H1 (cell line): ENCODE results near the gene NDUFS7. TPM values are rescaled to one million over a fixed set of nuclear protein-coding genes. Genes with fewer than 3 reads are reported as not detected.

Source experiments
- CTCF ChIA-PET: fragments of 300-600 bp; sonication (Branson Sonifier 250); formaldehyde crosslinking; loops from one replicate; lab custom pipeline; 2021; ENCODE audit not compliant: partially characterized antibody; lab: Charles Lee
- POLR2A ChIA-PET: fragments of 300-600 bp; sonication (Branson Sonifier 250); formaldehyde crosslinking; loops from one replicate; lab custom pipeline; 2021; ENCODE audit warnings: inconsistent platforms; ENCODE audit not compliant: partially characterized antibody; lab: Charles Lee
- DNase-seq, 2 experiments: peaks; one replicate each; pipeline versions ENCODE4 v3.0.0 to v3.0.0-alpha.2; 2010 to 2022; ENCODE audit warnings: low spot score in 2 of 2, low read depth in 1 of 2, mixed read lengths in 1 of 2
- FAIRE-seq: peaks from 2 replicates; lab custom pipeline; 2011; peaks lifted over from hg19 to GRCh38; lab: Jason Lieb, UNC
- H2AFZ ChIP-seq: 2 replicates; pipeline ENCODE4 v1.8.1; 2012; ENCODE audit warnings: low read length, inconsistent platforms
- H2AK5ac ChIP-seq: 2 replicates; pipeline ENCODE4 v1.6.1; 2013; ENCODE audit warnings: low read depth, low read length
- H2BK120ac ChIP-seq: replicated peaks from 2 replicates; pipeline ENCODE3; 2013; ENCODE audit warnings: low read depth, low read length, inconsistent platforms
- H2BK12ac ChIP-seq: 2 replicates; pipeline ENCODE4 v1.6.1; 2013; ENCODE audit warnings: low read depth, low read length
- H2BK15ac ChIP-seq: 2 replicates; pipeline ENCODE4 v1.6.1; 2013; ENCODE audit warnings: low read length
- H2BK20ac ChIP-seq: 2 replicates; pipeline ENCODE4 v1.6.1; 2013; ENCODE audit warnings: low read length
- H2BK5ac ChIP-seq: 2 replicates; pipeline ENCODE4 v1.6.1; 2013; ENCODE audit warnings: low read depth, low read length
- H3K14ac ChIP-seq: 2 replicates; pipeline ENCODE4 v1.6.1; 2013; ENCODE audit warnings: inconsistent platforms; ENCODE audit not compliant: insufficient read length
- H3K18ac ChIP-seq: 2 replicates; pipeline ENCODE4 v1.6.1; 2013; ENCODE audit warnings: low read length; ENCODE audit errors: extremely low read depth
- H3K23ac ChIP-seq: 2 replicates; pipeline ENCODE4 v1.6.1; 2013; ENCODE audit warnings: inconsistent platforms; ENCODE audit not compliant: insufficient read length
- H3K23me2 ChIP-seq: 2 replicates; pipeline ENCODE4 v1.6.1; 2013; ENCODE audit warnings: low read depth, low read length
- H3K27ac ChIP-seq: 2 replicates; pipeline ENCODE4 v1.6.1; 2011; ENCODE audit warnings: low read depth, low read length, inconsistent platforms
- H3K27me3 ChIP-seq, 4 experiments: replicated peaks in 1 of 4; 1 replicate in 1 of 4; 2 replicates in 3 of 4; pipeline versions ENCODE4 v1.6.1 to v1.8.1; 2011 to 2013; ENCODE audit warnings: low read length in 3 of 4, mild to moderate bottlenecking in 3 of 4, inconsistent platforms in 2 of 4, mixed read lengths in 2 of 4, moderate library complexity in 1 of 4; ENCODE audit not compliant: control insufficient read depth in 3 of 4, insufficient read depth in 3 of 4; ENCODE audit errors: extremely low read depth in 1 of 4
- H3K36me3 ChIP-seq, 4 experiments: 2 replicates each; pipeline versions ENCODE4 v1.6.1 to v1.8.1; 2011 to 2013; ENCODE audit warnings: mild to moderate bottlenecking in 4 of 4, low read length in 3 of 4, moderate library complexity in 2 of 4, control low read depth in 1 of 4, inconsistent platforms in 1 of 4; ENCODE audit not compliant: insufficient read depth in 4 of 4, control insufficient read depth in 2 of 4
- H3K4ac ChIP-seq: replicated peaks from 2 replicates; pipeline ENCODE3; 2013; ENCODE audit warnings: low read length, low read depth, mixed read lengths, inconsistent platforms; ENCODE audit not compliant: insufficient read length
- H3K4me1 ChIP-seq, 4 experiments: replicated peaks in 1 of 4; 1 replicate in 1 of 4; 2 replicates in 3 of 4; pipeline versions ENCODE4 v1.6.1 to v1.8.1; 2011 to 2013; ENCODE audit warnings: low read length in 3 of 4, inconsistent platforms in 2 of 4, mixed read lengths in 1 of 4; ENCODE audit not compliant: insufficient read depth in 4 of 4, control insufficient read depth in 3 of 4
- H3K4me2 ChIP-seq, 2 experiments: 2 replicates each; pipeline versions ENCODE4 v1.6.1 to v1.8.1; 2011 to 2013; ENCODE audit warnings: low read depth in 2 of 2, low read length in 2 of 2, control low read depth in 1 of 2, inconsistent platforms in 1 of 2, mild to moderate bottlenecking in 1 of 2; ENCODE audit not compliant: insufficient read depth in 1 of 2
- H3K4me3 ChIP-seq, 4 experiments: fragments of 200-600, 300-600 bp in 1 of 4; sonication (generic), shearing (Covaris generic), sonication (Bioruptor Twin) in 1 of 4; 2 replicates each; pipeline versions ENCODE4 v1.5.1 to v1.8.1; 2011 to 2016; ENCODE audit warnings: low read length in 4 of 4, low read depth in 3 of 4, control low read depth in 2 of 4, inconsistent platforms in 2 of 4, mild to moderate bottlenecking in 2 of 4, mixed read lengths in 1 of 4, moderate library complexity in 1 of 4; ENCODE audit not compliant: insufficient read depth in 2 of 4; ENCODE audit errors: extremely low read depth in 1 of 4
- H3K56ac ChIP-seq: replicated peaks from 2 replicates; pipeline ENCODE3; 2013; ENCODE audit warnings: low read depth, mild to moderate bottlenecking, mixed read lengths, low read length, inconsistent platforms; ENCODE audit not compliant: insufficient read length
- H3K79me1 ChIP-seq: 2 replicates; pipeline ENCODE4 v1.6.1; 2013; ENCODE audit warnings: low read depth, low read length, control low read depth
- H3K79me2 ChIP-seq, 2 experiments: 2 replicates each; pipeline versions ENCODE4 v1.6.1 to v1.8.1; 2012 to 2013; ENCODE audit warnings: low read length in 2 of 2, mild to moderate bottlenecking in 2 of 2, inconsistent platforms in 1 of 2; ENCODE audit not compliant: insufficient read depth in 2 of 2, control insufficient read depth in 1 of 2
- H3K9ac ChIP-seq, 4 experiments: replicated peaks in 1 of 4; 1 replicate in 1 of 4; 2 replicates in 3 of 4; pipeline versions ENCODE4 v1.6.1 to v1.8.1; 2011 to 2013; ENCODE audit warnings: low read depth in 3 of 4, low read length in 3 of 4, control low read depth in 2 of 4, mild to moderate bottlenecking in 2 of 4, moderate library complexity in 2 of 4, inconsistent platforms in 1 of 4; ENCODE audit errors: extremely low read depth in 1 of 4
- H3K9me3 ChIP-seq, 2 experiments: 2 replicates each; pipeline versions ENCODE4 v1.6.1 to v1.8.1; 2012 to 2013; ENCODE audit warnings: mild to moderate bottlenecking in 2 of 2, moderate library complexity in 2 of 2, control low read depth in 1 of 2, inconsistent platforms in 1 of 2, low read depth in 1 of 2, low read length in 1 of 2, mixed read lengths in 1 of 2; ENCODE audit not compliant: insufficient read depth in 2 of 2
- H4K20me1 ChIP-seq, 2 experiments: replicated peaks in 1 of 2; 2 replicates each; pipeline versions ENCODE3 to v1.8.1; 2011 to 2013; ENCODE audit warnings: inconsistent platforms in 2 of 2, low read length in 2 of 2, mild to moderate bottlenecking in 1 of 2; ENCODE audit not compliant: insufficient read depth in 2 of 2, control insufficient read depth in 1 of 2
- H4K5ac ChIP-seq: 2 replicates; pipeline ENCODE4 v1.6.1; 2013; ENCODE audit warnings: low read length, low read depth, mixed read lengths, inconsistent platforms; ENCODE audit not compliant: insufficient read length
- H4K8ac ChIP-seq: 2 replicates; pipeline ENCODE4 v1.8.0; 2013; ENCODE audit warnings: mild to moderate bottlenecking, moderate library complexity, low read length, inconsistent platforms; ENCODE audit not compliant: insufficient read depth; ENCODE audit errors: extremely low read depth
- H4K91ac ChIP-seq: replicated peaks from 2 replicates; pipeline ENCODE3; 2013; ENCODE audit warnings: low read length, mixed read lengths, inconsistent platforms; ENCODE audit not compliant: insufficient read length
- CTBP2 ChIP-seq: IDR thresholded peaks from 2 replicates; pipeline ENCODE4 v1.7.0; 2011; ENCODE audit warnings: borderline replicate concordance, mild to moderate bottlenecking, moderate library complexity, mixed read lengths, low read length; ENCODE audit not compliant: insufficient read depth, insufficient read length
- EZH2 ChIP-seq: fragments of 200-600 bp; sonication (generic); IDR thresholded peaks from 2 replicates; pipeline ENCODE4 v1.7.1; 2012; ENCODE audit warnings: low read depth, mild to moderate bottlenecking, moderate library complexity, low read length, inconsistent platforms; ENCODE audit not compliant: severe bottlenecking
- JUND ChIP-seq: IDR thresholded peaks from 2 replicates; pipeline ENCODE4 v1.6.1; 2011; ENCODE audit warnings: mild to moderate bottlenecking, improper control_type of control experiment, low read length
- RNF2 ChIP-seq: fragments of 200-900, 300-1000 bp; sonication (generic); IDR thresholded peaks from 2 replicates; pipeline ENCODE4 v1.7.1; 2016; ENCODE audit warnings: borderline replicate concordance, low read depth, mild to moderate bottlenecking, antibody characterized with exemption, low read length; ENCODE audit not compliant: poor library complexity, severe bottlenecking; ENCODE audit errors: missing control alignments
- SIRT6 ChIP-seq: IDR thresholded peaks from one replicate; pipeline ENCODE4 v1.7.1; 2012; ENCODE audit warnings: low read length, inconsistent platforms
- SP1 ChIP-seq: IDR thresholded peaks from 2 replicates; pipeline ENCODE4 v1.6.1; 2011; ENCODE audit warnings: low read depth, low read length
- SP2 ChIP-seq: IDR thresholded peaks from 2 replicates; pipeline ENCODE4 v1.6.1; 2012; ENCODE audit warnings: mild to moderate bottlenecking, low read length, inconsistent platforms
- SUZ12 ChIP-seq: fragments of 200-600 bp; sonication (generic); IDR thresholded peaks from 2 replicates; pipeline ENCODE4 v1.6.1; 2012; ENCODE audit warnings: mild to moderate bottlenecking, inconsistent platforms, low read length, moderate library complexity, mixed read lengths
- YY1 ChIP-seq: IDR thresholded peaks from 2 replicates; pipeline ENCODE4 v1.6.1; 2011; ENCODE audit warnings: low read depth, mild to moderate bottlenecking, low read length
- WGBS, 2 experiments: shearing (Covaris generic) in 1 of 2; methylation state at CpG; one replicate each; pipeline versions ENCODE4 v1.1.6 to v1.1.7; 2013 to 2015; ENCODE audit warnings: low lambda C conversion rate in 2 of 2, mixed read lengths in 2 of 2, inconsistent platforms in 1 of 2, low coverage in 1 of 2, missing lambda C conversion rate in 1 of 2; ENCODE audit not compliant: insufficient replicate concordance in 2 of 2, insufficient coverage in 1 of 2, insufficient read length in 1 of 2; ENCODE audit errors: extremely low coverage in 1 of 2, missing lambda C conversion rate in 1 of 2; 5-methylcytosine and 5-hydroxymethylcytosine counted together
- polyA plus RNA-seq, 7 experiments: library from polyadenylated mRNA; depleted of rRNA in 3 of 7; stranded (reverse) in 5 of 7; unstranded in 2 of 7; fragments of >200 nt in 5 of 7; fragments of 200-250 nt in 2 of 7; gene quantifications; 1 replicate in 5 of 7; 2 replicates in 1 of 7; 4 replicates in 1 of 7; pipeline versions ENCODE4 v1.2.1 to v1.2.3, GENCODE V29; 2011 to 2013; ENCODE audit warnings: missing spikeins in 2 of 7, mixed read lengths in 2 of 7
- total RNA-seq: library from RNA; stranded (reverse); fragmentation: NEBNext Ultra II Directional; extraction: Animal tissue kit (Norgen Biotek cat#: 25700); gene quantifications from 2 replicates; pipeline ENCODE4 v1.2.1, GENCODE V29; 2021
- TF ChIP-seq, protein P1 (sequence below): IDR thresholded peaks from 2 replicates; pipeline ENCODE4 v1.6.1; 2011; ENCODE audit warnings: low read length, improper control_type of control experiment

Gene NDUFS7
- total and polyA plus RNA-seq, 2 of the 8 experiments (the other 6 are each of a cell fraction or from before 2014, with no cell fraction given): 78.1 to 309 TPM

DNA sequence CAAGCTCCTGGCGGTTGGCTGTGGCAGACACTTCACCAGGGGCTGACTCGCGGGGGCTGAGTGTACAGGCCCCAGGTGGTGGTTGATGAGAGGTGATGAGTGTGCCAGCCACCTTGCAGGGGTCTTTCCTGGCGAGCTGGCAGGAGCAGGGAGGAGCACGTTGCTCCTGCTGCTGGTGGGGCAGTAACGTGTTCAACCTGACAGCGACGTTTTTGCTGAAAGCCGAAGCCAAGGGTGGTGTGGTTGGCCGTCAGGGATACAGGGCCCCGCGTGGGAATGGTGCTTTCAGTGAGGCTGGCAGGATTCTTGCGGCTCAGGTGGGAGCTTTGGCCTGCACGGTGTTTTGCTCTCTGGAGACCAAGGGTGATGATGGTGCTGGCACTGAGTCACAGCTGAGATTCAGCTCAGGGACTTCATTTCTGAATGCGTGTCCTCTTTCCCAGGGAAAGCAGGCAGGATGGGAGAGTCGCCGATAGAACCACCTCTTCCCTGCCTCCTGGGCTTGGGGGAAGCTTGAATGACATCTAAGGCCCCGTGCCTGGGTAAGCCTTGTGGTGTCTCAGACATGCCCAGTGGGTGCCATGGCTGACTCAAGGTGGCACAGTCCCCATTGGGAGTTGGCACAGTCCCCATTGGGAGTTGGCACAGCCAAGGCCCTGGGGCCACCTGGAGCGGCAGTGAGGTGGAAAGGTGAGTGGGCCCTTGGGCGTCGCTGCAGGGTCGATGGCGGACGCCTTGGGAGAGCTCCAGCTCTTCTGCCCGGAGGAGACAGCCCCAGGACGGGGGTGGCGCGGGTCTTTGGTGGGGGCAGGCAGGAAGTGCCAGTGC lies 32.5 kb downstream of the NDUFS7 start:
- Histone ChIP-seq H3K9me3 (no peaks in the 10 kb centered on the region), H3K27ac (peak overlapping the region; percentile 18; the same call in 1 of the 2 replicates), H4K8ac (no peak overlapping the region), H2AK5ac (0 out of 2 replicates have a peak overlapping the region, but pooled peaks have one; percentile 83), H2BK5ac (peak overlapping the region; percentile 93), H4K20me1 (peaks cover 61 to 64% of the 10 kb centered on the region in 2 experiments), H4K91ac (no peak overlapping the region), H3K4me3 (peak overlapping the region in 2 of 4 experiments; percentile 32 to 42; a peak in 1 of 8 replicates), H3K36me3 (peaks cover 14 to 37% (median 26%) of the 10 kb centered on the region in 4 experiments), H2AFZ (no peak overlapping the region), H3K4me1 (peaks cover 8 to 27% (median 18%) of the 10 kb centered on the region in 4 experiments), H3K79me2 (peaks cover 50 to 95% of the 10 kb centered on the region in 2 experiments)
- POLR2A ChIA-PET: interaction anchor here (0.8 to 2.4 kb wide), 9 partner anchors 9 to 141 kb away, joined by 3 to 9 read pairs (median 4); partner anchors contain the start of gene FAM174C
- 89% methylated on average over 28 of the region's 28 CpGs; no CpG with 5 or more reads in 1 of the 2 experiments for WGBS, 2 experiments
- TF ChIP-seq SP2: no peak
- no peak for TF ChIP-seq RNF2
- no peak for TF ChIP-seq CTBP2
- no peak for TF ChIP-seq SIRT6
- TF ChIP-seq SUZ12: no peak
- TF ChIP-seq SP1: no peak
- TF ChIP-seq JUND: no peak
- TF ChIP-seq, protein P1, sequence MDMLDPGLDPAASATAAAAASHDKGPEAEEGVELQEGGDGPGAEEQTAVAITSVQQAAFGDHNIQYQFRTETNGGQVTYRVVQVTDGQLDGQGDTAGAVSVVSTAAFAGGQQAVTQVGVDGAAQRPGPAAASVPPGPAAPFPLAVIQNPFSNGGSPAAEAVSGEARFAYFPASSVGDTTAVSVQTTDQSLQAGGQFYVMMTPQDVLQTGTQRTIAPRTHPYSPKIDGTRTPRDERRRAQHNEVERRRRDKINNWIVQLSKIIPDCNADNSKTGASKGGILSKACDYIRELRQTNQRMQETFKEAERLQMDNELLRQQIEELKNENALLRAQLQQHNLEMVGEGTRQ: no peak
- no peak for TF ChIP-seq EZH2
- TF ChIP-seq YY1: no peak
- TF ChIP-seq, all 59 proteins: peak for 0
- Histone ChIP-seq H3K14ac (no peak overlapping the region), H2BK15ac (no peak overlapping the region), H3K18ac (peak overlapping the region; percentile 60; the same call in 1 of the 2 replicates), H2BK120ac (no peak overlapping the region), H3K23ac (no peak overlapping the region), H3K4ac (no peak overlapping the region), H3K27me3 (no peaks in the 10 kb centered on the region), H3K56ac (no peak overlapping the region), H3K9ac (peak overlapping the region in 3 of 4 experiments; percentile 22 to 28 (median 25); a peak in 4 of 7 replicates), H2BK12ac (no peak overlapping the region), H2BK20ac (no peak overlapping the region), H3K79me1 (peaks cover 25% of the 10 kb centered on the region), H4K5ac (no peak overlapping the region), H3K23me2 (peaks cover 2% of the 10 kb centered on the region; the same call in 1 of the 2 replicates), H3K4me2 (peak overlapping the region; percentile 60 to 72)
- DNase-seq (no peak), FAIRE-seq (no peak)
- CTCF ChIA-PET: interaction anchor here (0.6 to 1.6 kb wide), 3 partner anchors 11 to 39 kb away, joined by 3 to 5 read pairs (median 4); no protein-coding TSS in a partner anchor
